ENCODE measurements around the gene SCGB1D1.

The SCGB1D1 gene, protein sequence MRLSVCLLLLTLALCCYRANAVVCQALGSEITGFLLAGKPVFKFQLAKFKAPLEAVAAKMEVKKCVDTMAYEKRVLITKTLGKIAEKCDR

DNA sequence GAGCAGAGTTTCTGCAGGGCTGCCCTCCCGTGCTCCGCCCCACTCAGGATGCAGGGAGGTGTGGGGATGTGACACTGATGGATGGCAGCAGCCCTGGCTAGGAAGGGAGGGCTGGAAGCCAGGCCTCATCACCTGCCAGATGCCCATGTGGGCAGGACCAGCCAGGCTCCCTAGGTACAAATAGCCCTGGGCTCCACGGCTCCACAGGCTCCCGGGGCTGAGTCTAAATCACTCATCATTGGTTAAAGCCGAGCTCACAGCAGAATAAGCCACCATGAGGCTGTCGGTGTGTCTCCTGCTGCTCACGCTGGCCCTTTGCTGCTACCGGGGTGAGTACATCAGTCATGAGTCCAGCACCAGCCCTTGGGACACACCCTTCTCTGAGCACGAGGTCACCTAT, at the start of gene SCGB1D1:
TSS of gene SCGB1D1 (plus strand) at position 206 of the 400 bp plus-strand sequence. CDS start at position 275, 69 bp downstream.
- no peak for DNase-seq

DNA sequence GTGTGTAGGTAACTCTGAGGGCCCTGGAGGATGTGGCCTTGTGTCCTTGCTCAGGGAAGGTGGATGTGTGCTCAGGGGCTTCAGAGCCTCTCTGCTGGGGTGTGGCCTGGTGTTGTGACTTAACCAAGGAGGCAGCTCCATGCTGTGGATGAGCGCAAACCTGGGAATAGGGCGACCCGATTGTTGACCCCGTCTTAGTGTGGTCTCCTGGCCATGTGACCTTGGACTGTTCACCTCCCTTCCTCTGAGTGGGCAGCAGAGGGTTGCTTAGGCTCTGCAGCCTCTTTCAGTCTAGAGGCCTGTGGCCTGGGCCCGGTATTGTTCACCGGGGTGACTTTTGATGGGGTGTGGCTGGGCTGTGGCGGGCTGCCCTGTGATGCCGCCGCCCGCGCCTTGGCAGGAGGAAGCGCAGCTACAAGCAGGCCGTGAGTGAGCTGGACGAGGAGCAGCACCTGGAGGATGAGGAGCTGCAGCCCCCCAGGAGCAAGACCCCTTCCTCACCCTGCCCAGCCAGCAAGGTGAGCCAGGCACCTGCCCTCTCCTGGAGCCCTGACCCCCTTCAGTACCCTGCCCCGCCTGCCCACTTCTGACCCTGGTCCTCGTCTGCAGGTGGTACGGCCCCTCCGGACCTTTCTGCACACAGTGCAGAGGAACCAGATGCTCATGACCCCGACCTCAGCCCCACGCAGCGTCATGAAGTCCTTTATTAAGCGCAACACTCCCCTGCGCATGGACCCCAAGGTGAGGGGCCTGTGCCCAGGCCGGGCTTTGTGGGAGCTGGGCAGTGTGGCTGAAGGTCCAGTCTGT, 49.5 kb upstream of the SCGB1D1 start:
- no peak for DNase-seq

DNA sequence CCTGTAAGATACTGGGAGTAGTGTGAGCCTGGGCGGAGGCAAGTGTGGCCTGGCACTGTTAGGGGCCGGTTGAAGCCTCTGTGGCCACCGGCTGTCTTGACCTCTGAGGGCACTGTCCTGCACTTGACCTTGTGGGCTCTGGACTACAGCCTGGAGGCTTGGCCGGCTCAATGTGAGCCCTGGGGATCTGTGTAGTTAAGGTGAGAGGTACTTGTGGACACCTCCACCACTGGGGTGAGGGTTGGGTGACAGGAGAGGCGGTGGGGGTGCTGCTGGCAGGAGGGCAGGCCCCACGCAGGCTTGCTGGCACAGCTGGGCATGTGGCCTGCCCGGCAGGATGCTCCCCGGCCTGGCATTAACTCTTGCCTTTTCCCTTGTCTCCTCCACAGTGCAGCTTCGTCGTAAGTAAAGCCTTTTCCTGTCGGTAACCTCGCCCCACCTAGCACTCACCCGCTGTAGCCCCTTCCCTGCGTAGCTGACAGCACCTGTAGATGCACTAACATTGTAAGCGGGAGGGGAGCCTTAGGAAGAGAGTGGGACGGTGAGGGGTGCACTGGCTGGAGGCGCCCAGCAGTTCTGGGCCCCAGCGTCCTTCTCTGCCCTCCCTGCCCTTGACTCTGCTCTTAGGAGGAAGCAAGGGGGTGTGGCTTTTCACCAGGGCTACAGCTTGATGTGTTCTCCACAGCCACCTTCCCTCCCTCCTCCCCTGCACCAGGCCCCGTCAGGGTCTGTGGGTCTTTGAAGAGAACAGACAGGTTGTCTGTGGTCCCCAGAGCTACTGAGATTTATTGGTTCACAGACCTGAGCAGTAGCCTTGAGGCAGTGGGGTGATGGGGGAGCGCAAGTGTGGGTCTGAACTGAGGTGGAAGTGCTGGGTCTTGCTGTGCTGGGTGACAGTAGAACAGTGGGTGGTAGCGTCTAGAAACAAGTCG, 48.6 kb upstream of the SCGB1D1 start:
- no peak for DNase-seq

DNA sequence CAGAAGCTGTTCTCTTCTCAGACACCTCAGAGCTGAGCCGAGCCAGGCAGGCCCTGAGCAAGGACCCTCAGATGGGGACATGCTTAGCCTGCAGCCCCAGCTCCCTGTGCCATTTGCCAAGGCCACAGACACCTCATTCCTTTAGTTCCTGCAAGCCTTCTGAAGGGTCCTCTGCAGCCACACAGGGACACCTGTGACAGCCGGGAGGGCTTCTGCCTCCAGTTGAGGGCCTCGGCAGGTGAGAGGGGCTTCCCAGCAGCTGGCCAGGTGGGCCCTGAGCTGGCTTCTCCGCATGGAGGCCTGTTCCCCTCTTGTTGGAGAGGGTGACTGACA, 48.0 kb upstream of the SCGB1D1 start:
- DNase-seq, result no peak

DNA sequence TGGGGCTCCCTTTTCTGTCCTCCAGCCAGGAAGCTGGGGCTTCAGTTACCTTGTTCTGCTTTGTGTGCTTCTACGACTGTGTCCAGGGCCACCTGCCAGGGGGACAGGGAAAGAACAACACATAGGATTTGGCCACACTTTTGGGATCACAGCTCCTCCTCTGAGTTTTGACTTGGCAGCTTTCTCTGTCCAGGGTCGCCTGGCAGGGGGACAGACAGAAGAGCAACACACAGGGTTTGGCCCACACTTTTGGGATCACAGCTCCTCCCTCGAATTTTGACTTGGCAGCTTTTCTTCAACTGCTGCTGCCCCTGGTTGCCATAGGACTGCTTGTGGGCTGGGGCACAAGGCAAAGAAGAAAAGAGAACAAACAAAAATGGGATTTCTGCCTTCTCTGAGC, 47.1 kb upstream of the SCGB1D1 start:
- no peak for DNase-seq

- no peak for DNase-seq
Measured at GRCh38 chr11:62143727-62144126, 46.3 kb upstream of the SCGB1D1 start.

DNA sequence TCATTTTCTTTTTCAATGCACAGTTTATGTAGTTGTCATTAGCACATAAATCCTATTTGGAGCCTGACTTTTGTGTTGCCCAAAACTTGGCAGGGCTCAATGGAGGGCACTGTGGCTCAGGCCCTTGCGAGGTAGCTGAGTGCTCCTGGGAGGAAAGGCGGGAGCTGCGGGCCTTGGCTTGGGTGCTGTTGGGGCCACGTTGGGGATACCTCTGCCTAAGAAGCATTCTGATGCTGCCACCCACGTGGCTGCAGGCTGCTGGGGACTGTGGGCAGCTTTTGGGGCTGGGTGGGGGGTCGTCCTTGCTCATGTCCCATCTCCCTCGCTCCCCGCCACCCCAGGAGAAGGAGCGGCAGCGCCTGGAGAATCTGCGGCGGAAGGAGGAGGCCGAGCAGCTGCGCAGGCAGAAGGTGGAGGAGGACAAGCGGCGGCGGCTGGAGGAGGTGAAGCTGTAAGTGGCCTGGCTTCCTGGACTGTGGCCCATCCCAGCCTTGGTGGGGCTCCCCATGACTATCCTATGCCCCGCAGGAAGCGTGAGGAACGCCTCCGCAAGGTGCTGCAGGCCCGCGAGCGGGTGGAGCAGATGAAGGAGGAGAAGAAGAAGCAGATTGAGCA, 45.3 kb upstream of the SCGB1D1 start:
- DNase-seq, result no peak

DNA sequence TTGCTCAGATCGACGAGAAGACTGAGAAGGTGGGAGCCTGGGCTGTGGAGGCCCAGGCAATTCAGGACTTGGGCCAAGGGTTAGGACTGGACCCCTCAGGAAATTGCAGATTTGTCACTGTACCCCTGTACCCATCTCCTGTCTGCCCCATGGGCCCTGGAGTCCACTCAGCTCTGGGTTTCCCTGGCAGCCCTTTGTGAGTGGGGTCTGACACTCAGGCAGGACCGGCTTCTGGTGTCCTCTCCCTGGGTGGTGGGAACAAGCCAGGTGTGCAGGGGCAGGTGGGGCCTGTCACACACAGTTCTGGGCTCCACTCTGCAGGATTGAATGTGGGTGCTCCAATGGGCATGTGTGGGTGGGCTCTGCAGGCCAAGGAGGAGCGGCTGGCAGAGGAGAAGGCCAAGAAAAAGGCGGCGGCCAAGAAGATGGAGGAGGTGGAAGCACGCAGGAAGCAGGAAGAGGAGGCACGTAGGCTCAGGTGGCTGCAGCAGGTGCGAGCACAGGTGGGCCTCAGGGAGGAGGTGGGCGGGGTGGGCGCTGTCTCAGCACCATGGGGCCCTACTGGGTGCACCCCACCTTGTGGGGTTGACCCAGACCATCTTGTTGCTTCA, 44.6 kb upstream of the SCGB1D1 start:
- DNase-seq, result no peak

DNA sequence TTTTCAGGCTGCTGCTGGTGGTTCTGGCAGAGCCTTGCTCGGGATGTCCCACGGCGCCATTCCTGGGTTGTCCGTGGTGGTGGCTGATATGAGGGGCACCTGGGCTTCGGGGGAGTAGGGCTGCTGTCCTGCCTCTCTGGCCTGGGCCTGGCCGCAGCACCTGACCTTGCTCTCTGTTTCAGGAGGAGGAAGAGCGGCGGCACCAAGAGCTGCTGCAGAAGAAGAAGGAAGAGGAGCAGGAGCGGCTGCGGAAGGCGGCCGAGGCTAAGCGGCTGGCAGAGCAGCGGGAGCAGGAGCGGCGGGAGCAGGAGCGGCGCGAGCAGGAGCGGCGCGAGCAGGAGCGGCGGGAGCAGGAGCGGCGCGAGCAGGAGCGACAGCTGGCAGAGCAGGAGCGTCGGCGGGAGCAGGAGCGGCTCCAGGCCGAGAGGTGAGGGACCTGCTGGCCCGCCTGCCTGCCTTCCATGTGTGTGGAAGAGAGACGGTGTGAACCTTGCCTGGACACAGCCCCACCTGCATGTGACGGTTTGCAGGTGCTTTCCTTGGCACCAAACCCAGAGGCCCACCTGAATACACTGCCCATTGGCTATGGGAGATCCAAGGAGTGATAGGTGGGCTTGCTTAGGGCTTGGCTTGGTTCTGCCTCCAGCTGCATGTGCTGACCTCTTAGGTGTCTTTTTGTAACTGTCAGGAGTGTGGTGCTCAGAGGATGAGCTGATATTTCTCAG, 43.4 kb upstream of the SCGB1D1 start:
- no peak for DNase-seq

- no peak for DNase-seq
Measured at GRCh38 chr11:62147545-62147944, 42.5 kb upstream of the SCGB1D1 start.

- DNase-seq, result no peak
Measured at GRCh38 chr11:62148271-62148980, 41.6 kb upstream of the SCGB1D1 start.

DNA sequence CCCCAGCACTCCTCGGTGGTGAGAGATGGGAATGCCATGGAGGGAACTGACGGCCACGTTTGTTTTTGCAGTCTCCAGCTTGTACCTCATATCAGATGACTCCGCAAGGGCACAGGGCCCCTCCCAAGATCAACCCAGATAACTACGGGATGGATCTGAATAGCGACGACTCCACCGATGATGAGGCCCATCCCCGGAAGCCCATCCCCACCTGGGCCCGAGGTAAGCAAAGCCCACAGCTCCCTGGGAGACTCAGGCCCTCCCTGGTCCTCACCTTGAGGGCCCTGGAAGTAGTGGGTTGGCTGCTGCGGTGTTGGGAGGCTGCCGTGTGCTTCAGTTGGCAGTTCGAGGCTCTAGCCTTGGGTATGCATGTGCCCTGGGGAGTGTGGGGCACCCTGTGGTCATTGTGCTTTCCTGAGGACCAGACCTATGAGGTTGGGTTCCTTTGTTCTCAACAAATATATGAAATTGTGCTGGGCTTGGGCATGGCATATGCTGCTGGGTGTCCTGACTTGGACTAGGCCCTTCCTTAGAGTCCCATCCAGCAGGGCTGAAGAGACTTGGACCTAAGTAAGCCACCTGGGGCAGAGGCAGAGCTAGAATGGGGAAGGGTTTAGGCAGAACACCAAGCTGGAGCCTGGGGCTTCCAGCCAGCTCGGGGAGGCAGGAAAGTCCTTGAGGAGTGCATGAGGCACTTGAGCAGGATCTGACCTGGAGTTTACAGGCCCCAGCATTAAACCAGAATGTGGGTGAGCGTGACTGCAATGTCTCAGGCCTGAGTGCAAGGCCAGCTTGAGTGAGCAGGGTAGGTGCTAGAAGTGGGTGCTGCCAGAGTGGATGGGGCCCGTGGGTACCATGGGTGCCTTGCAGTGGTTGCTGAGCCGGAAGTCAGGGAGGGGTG, 39.8 kb upstream of the SCGB1D1 start:
- no peak for DNase-seq

DNA sequence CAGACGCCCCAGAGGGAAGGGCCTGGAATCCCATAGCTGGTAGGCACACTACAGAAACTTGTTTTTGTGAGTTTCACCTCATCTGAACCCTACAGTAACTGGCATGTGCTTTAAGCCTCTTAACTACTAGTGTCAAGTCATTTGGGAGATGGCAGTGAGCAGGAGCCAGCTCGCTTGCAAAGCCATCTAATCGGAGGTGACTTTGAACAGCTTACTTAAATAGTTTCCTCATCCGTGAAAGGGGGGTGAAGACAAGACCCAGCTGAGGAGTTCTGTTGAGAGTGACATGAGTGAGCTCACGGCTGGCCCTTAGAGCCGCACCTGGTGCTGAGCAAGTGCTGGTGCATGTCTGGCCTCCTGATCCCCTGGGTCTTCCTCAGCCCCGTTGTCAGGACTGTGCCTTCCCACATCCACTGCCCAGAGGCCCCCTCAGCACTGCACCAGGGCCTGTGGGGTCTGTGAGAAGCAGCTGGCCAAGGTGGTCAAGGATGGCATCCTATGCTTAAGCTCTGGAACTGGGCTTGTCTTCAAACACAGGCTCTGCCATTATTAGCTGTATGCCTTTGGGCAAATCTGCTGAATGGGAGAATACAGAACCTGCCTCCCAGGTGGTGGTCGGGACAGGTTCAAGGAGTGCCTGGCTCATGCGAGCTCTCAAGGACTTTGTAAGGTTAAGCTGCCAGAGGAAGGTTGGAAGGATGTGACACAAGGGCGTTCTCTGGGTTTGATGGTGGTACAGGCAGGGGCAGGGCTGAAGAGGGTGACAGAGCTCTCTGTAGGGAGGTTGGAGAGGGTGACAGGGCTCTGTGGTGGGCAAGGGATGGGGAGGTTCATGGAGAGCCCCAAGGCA, 38.9 kb upstream of the SCGB1D1 start:
- no peak for DNase-seq

- DNase-seq, result no peak
Measured at GRCh38 chr11:62151737-62152102, 38.3 kb upstream of the SCGB1D1 start.

GRCh38 chr11:62152245-62153086, 37.5 kb upstream of the SCGB1D1 start:
- DNase-seq, result no peak

- DNase-seq, result no peak
Measured at GRCh38 chr11:62153087-62153395, 37.0 kb upstream of the SCGB1D1 start.

- no peak for DNase-seq
Measured at GRCh38 chr11:62153617-62154016, 36.4 kb upstream of the SCGB1D1 start.

DNA sequence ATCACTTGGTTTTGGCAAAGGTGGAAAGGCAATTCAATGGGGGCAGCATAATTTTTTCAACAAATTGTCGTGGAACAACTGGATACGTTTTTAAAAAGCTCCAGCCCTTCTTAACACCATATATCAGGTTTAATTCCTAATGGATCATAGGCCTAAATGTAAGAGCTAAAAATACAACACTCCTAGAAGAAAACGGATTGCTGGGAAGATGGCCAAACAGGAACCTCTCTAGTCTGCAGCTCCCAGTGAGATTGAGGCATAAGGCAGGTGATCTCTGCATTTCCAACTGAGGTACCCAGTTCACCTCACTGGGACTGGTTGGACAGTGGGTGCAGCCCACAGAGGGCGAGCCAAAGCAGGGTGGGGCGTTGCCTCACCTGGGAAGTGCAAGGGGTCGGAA, 32.4 kb upstream of the SCGB1D1 start:
- no peak for DNase-seq

DNA sequence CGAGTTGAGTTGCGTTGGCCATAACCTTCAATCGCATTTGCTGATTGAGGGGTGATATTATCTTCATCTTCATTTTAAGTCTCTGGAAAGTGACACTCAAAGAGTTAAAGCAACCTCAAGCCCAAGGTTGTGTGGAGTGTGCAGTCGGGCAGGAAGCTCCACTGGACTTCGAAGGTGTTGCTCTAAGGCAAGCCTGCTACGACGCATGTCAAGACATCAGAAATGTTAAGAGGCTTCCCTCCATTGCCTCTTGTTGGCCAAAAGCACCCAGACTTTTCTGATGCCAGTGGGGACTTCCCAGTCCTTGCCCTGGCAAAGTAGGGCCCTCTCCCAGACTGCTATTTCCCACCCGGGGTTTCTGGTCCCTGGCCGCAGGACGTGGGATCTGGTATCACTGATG, 23.6 kb upstream of the SCGB1D1 start:
- no peak for DNase-seq

Measured in activated CD4-positive, alpha-beta T cell treated with anti-CD3 and anti-CD28 coated beads, Interleukin-2, amount 50 U/mL, for 1 hour (primary cell).